ENCODE measurements around the gene ESPN.
"Not testable (repeated sequence)": the region's sequence is repeated elsewhere in the genome, so short reads cannot be mapped to it uniquely, and the experiment has no call there.

ESPN gene

GRCh38 chr1:6483017-6483760 is 58.6 kb downstream of the ESPN start:
- DNase-seq (ENCODE audit: low read depth) = no peak

GRCh38 chr1:6483761-6484117 is 59.2 kb downstream of the ESPN start:
- DNase-seq (ENCODE audit: low read depth) = no peak

- DNase-seq (ENCODE audit: low read depth) = no peak
Measured at GRCh38 chr1:6484826-6485167, 60.2 kb downstream of the ESPN start.

- no peak for DNase-seq (ENCODE audit: low read depth)
Measured at GRCh38 chr1:6485168-6486101, 60.9 kb downstream of the ESPN start.

GRCh38 chr1:6486433-6487011 is 61.9 kb downstream of the ESPN start:
- DNase-seq (ENCODE audit: low read depth) = peak; percentile 80

GRCh38 chr1:6487804-6488484 is 63.4 kb downstream of the ESPN start:
- no peak for DNase-seq (ENCODE audit: low read depth)

GRCh38 chr1:6488602-6489382 is 64.2 kb downstream of the ESPN start:
- no peak for DNase-seq (ENCODE audit: low read depth)

GRCh38 chr1:6489383-6489765 is 64.8 kb downstream of the ESPN start:
- no peak for DNase-seq (ENCODE audit: low read depth)

GRCh38 chr1:6489799-6490180 is 65.2 kb downstream of the ESPN start:
- DNase-seq (ENCODE audit: low read depth) = peak; percentile 65

GRCh38 chr1:6490181-6491080 is 65.9 kb downstream of the ESPN start:
- DNase-seq (ENCODE audit: low read depth) = no peak

- DNase-seq (ENCODE audit: low read depth) = no peak
Measured at GRCh38 chr1:6491081-6491449, 66.5 kb downstream of the ESPN start.

- no peak for DNase-seq (ENCODE audit: low read depth)
Measured at GRCh38 chr1:6491480-6491962, 66.9 kb downstream of the ESPN start, which contains the start of gene PLEKHG5. PLEKHG5 (minus strand) TSS chr1:6491667; CDS start chr1:6477571, 14,096 bp downstream.

- no peak for DNase-seq (ENCODE audit: low read depth)
Measured at GRCh38 chr1:6491966-6492365, 67.4 kb downstream of the ESPN start.

GRCh38 chr1:6493834-6494223 is 69.3 kb downstream of the ESPN start:
- not testable (repeated sequence) for DNase-seq (ENCODE audit: low read depth)

- no peak for DNase-seq (ENCODE audit: low read depth)
Measured at GRCh38 chr1:6494627-6495026, 70.1 kb downstream of the ESPN start.

- no peak for DNase-seq (ENCODE audit: low read depth)
Measured at GRCh38 chr1:6495041-6495441, 70.5 kb downstream of the ESPN start.

GRCh38 chr1:6495540-6496364 is 71.2 kb downstream of the ESPN start:
- no peak for DNase-seq (ENCODE audit: low read depth)

GRCh38 chr1:6496365-6496721 is 71.8 kb downstream of the ESPN start:
- no peak for DNase-seq (ENCODE audit: low read depth)

- DNase-seq (ENCODE audit: low read depth) = no peak
Measured at GRCh38 chr1:6496890-6497214, 72.3 kb downstream of the ESPN start.
